H1 (cell line): Measurements from ENCODE around the gene NETO1. TPM values are rescaled to one million over a fixed set of nuclear protein-coding genes. Genes with fewer than 3 reads are reported as not detected.
A peak's percentile ranks its signal among the peaks of the same experiment; 100 is the strongest.

Experiments
- CTCF ChIA-PET: fragments of 300-600 bp; sonication (Branson Sonifier 250); formaldehyde crosslinking; loops from one replicate; lab custom pipeline; 2021; ENCODE audit not compliant: partially characterized antibody; lab: Charles Lee
- POLR2A ChIA-PET: fragments of 300-600 bp; sonication (Branson Sonifier 250); formaldehyde crosslinking; loops from one replicate; lab custom pipeline; 2021; ENCODE audit warnings: inconsistent platforms; ENCODE audit not compliant: partially characterized antibody; lab: Charles Lee
- DNase-seq, 2 experiments: peaks; one replicate each; pipeline versions ENCODE4 v3.0.0 to v3.0.0-alpha.2; 2010 to 2022; ENCODE audit warnings: low spot score in 2 of 2, low read depth in 1 of 2, mixed read lengths in 1 of 2
- FAIRE-seq: peaks from 2 replicates; lab custom pipeline; 2011; peaks lifted over from hg19 to GRCh38; lab: Jason Lieb, UNC
- H2AFZ ChIP-seq: 2 replicates; pipeline ENCODE4 v1.8.1; 2012; ENCODE audit warnings: low read length, inconsistent platforms
- H2AK5ac ChIP-seq: 2 replicates; pipeline ENCODE4 v1.6.1; 2013; ENCODE audit warnings: low read depth, low read length
- H2BK120ac ChIP-seq: replicated peaks from 2 replicates; pipeline ENCODE3; 2013; ENCODE audit warnings: low read depth, low read length, inconsistent platforms
- H2BK12ac ChIP-seq: 2 replicates; pipeline ENCODE4 v1.6.1; 2013; ENCODE audit warnings: low read depth, low read length
- H2BK15ac ChIP-seq: 2 replicates; pipeline ENCODE4 v1.6.1; 2013; ENCODE audit warnings: low read length
- H2BK20ac ChIP-seq: 2 replicates; pipeline ENCODE4 v1.6.1; 2013; ENCODE audit warnings: low read length
- H2BK5ac ChIP-seq: 2 replicates; pipeline ENCODE4 v1.6.1; 2013; ENCODE audit warnings: low read depth, low read length
- H3K14ac ChIP-seq: 2 replicates; pipeline ENCODE4 v1.6.1; 2013; ENCODE audit warnings: inconsistent platforms; ENCODE audit not compliant: insufficient read length
- H3K18ac ChIP-seq: 2 replicates; pipeline ENCODE4 v1.6.1; 2013; ENCODE audit warnings: low read length; ENCODE audit errors: extremely low read depth
- H3K23ac ChIP-seq: 2 replicates; pipeline ENCODE4 v1.6.1; 2013; ENCODE audit warnings: inconsistent platforms; ENCODE audit not compliant: insufficient read length
- H3K23me2 ChIP-seq: 2 replicates; pipeline ENCODE4 v1.6.1; 2013; ENCODE audit warnings: low read depth, low read length
- H3K27ac ChIP-seq: 2 replicates; pipeline ENCODE4 v1.6.1; 2011; ENCODE audit warnings: low read depth, low read length, inconsistent platforms
- H3K27me3 ChIP-seq, 4 experiments: replicated peaks in 1 of 4; 1 replicate in 1 of 4; 2 replicates in 3 of 4; pipeline versions ENCODE4 v1.6.1 to v1.8.1; 2011 to 2013; ENCODE audit warnings: low read length in 3 of 4, mild to moderate bottlenecking in 3 of 4, inconsistent platforms in 2 of 4, mixed read lengths in 2 of 4, moderate library complexity in 1 of 4; ENCODE audit not compliant: control insufficient read depth in 3 of 4, insufficient read depth in 3 of 4; ENCODE audit errors: extremely low read depth in 1 of 4
- H3K36me3 ChIP-seq, 4 experiments: 2 replicates each; pipeline versions ENCODE4 v1.6.1 to v1.8.1; 2011 to 2013; ENCODE audit warnings: mild to moderate bottlenecking in 4 of 4, low read length in 3 of 4, moderate library complexity in 2 of 4, control low read depth in 1 of 4, inconsistent platforms in 1 of 4; ENCODE audit not compliant: insufficient read depth in 4 of 4, control insufficient read depth in 2 of 4
- H3K4ac ChIP-seq: replicated peaks from 2 replicates; pipeline ENCODE3; 2013; ENCODE audit warnings: low read length, low read depth, mixed read lengths, inconsistent platforms; ENCODE audit not compliant: insufficient read length
- H3K4me1 ChIP-seq, 4 experiments: replicated peaks in 1 of 4; 1 replicate in 1 of 4; 2 replicates in 3 of 4; pipeline versions ENCODE4 v1.6.1 to v1.8.1; 2011 to 2013; ENCODE audit warnings: low read length in 3 of 4, inconsistent platforms in 2 of 4, mixed read lengths in 1 of 4; ENCODE audit not compliant: insufficient read depth in 4 of 4, control insufficient read depth in 3 of 4
- H3K4me2 ChIP-seq, 2 experiments: 2 replicates each; pipeline versions ENCODE4 v1.6.1 to v1.8.1; 2011 to 2013; ENCODE audit warnings: low read depth in 2 of 2, low read length in 2 of 2, control low read depth in 1 of 2, inconsistent platforms in 1 of 2, mild to moderate bottlenecking in 1 of 2; ENCODE audit not compliant: insufficient read depth in 1 of 2
- H3K4me3 ChIP-seq, 4 experiments: fragments of 200-600, 300-600 bp in 1 of 4; sonication (generic), shearing (Covaris generic), sonication (Bioruptor Twin) in 1 of 4; 2 replicates each; pipeline versions ENCODE4 v1.5.1 to v1.8.1; 2011 to 2016; ENCODE audit warnings: low read length in 4 of 4, low read depth in 3 of 4, control low read depth in 2 of 4, inconsistent platforms in 2 of 4, mild to moderate bottlenecking in 2 of 4, mixed read lengths in 1 of 4, moderate library complexity in 1 of 4; ENCODE audit not compliant: insufficient read depth in 2 of 4; ENCODE audit errors: extremely low read depth in 1 of 4
- H3K56ac ChIP-seq: replicated peaks from 2 replicates; pipeline ENCODE3; 2013; ENCODE audit warnings: low read depth, mild to moderate bottlenecking, mixed read lengths, low read length, inconsistent platforms; ENCODE audit not compliant: insufficient read length
- H3K79me1 ChIP-seq: 2 replicates; pipeline ENCODE4 v1.6.1; 2013; ENCODE audit warnings: low read depth, low read length, control low read depth
- H3K79me2 ChIP-seq, 2 experiments: 2 replicates each; pipeline versions ENCODE4 v1.6.1 to v1.8.1; 2012 to 2013; ENCODE audit warnings: low read length in 2 of 2, mild to moderate bottlenecking in 2 of 2, inconsistent platforms in 1 of 2; ENCODE audit not compliant: insufficient read depth in 2 of 2, control insufficient read depth in 1 of 2
- H3K9ac ChIP-seq, 4 experiments: replicated peaks in 1 of 4; 1 replicate in 1 of 4; 2 replicates in 3 of 4; pipeline versions ENCODE4 v1.6.1 to v1.8.1; 2011 to 2013; ENCODE audit warnings: low read depth in 3 of 4, low read length in 3 of 4, control low read depth in 2 of 4, mild to moderate bottlenecking in 2 of 4, moderate library complexity in 2 of 4, inconsistent platforms in 1 of 4; ENCODE audit errors: extremely low read depth in 1 of 4
- H3K9me3 ChIP-seq, 2 experiments: 2 replicates each; pipeline versions ENCODE4 v1.6.1 to v1.8.1; 2012 to 2013; ENCODE audit warnings: mild to moderate bottlenecking in 2 of 2, moderate library complexity in 2 of 2, control low read depth in 1 of 2, inconsistent platforms in 1 of 2, low read depth in 1 of 2, low read length in 1 of 2, mixed read lengths in 1 of 2; ENCODE audit not compliant: insufficient read depth in 2 of 2
- H4K20me1 ChIP-seq, 2 experiments: replicated peaks in 1 of 2; 2 replicates each; pipeline versions ENCODE3 to v1.8.1; 2011 to 2013; ENCODE audit warnings: inconsistent platforms in 2 of 2, low read length in 2 of 2, mild to moderate bottlenecking in 1 of 2; ENCODE audit not compliant: insufficient read depth in 2 of 2, control insufficient read depth in 1 of 2
- H4K5ac ChIP-seq: 2 replicates; pipeline ENCODE4 v1.6.1; 2013; ENCODE audit warnings: low read length, low read depth, mixed read lengths, inconsistent platforms; ENCODE audit not compliant: insufficient read length
- H4K8ac ChIP-seq: 2 replicates; pipeline ENCODE4 v1.8.0; 2013; ENCODE audit warnings: mild to moderate bottlenecking, moderate library complexity, low read length, inconsistent platforms; ENCODE audit not compliant: insufficient read depth; ENCODE audit errors: extremely low read depth
- H4K91ac ChIP-seq: replicated peaks from 2 replicates; pipeline ENCODE3; 2013; ENCODE audit warnings: low read length, mixed read lengths, inconsistent platforms; ENCODE audit not compliant: insufficient read length
- CREB1 ChIP-seq: IDR thresholded peaks from 2 replicates; pipeline ENCODE4 v1.6.1; 2012; ENCODE audit warnings: inconsistent platforms
- KDM4A ChIP-seq: IDR thresholded peaks from one replicate; pipeline ENCODE4 v1.7.1; 2012; ENCODE audit warnings: low read depth, mild to moderate bottlenecking, moderate library complexity, low read length, inconsistent platforms; ENCODE audit not compliant: severe bottlenecking
- RAD21 ChIP-seq, 2 experiments: IDR thresholded peaks in 1 of 2; conservative IDR thresholded peaks in 1 of 2; 2 replicates each; pipeline ENCODE4 v1.6.1; 2011; ENCODE audit warnings: low read depth in 2 of 2, low read length in 2 of 2, improper control_type of control experiment in 1 of 2, inconsistent platforms in 1 of 2, mild to moderate bottlenecking in 1 of 2, moderate library complexity in 1 of 2
- SAP30 ChIP-seq: fragments of 300-600 bp; sonication (generic); IDR thresholded peaks from 2 replicates; pipeline ENCODE4 v1.7.1; 2012; ENCODE audit warnings: low read length, moderate library complexity, mild to moderate bottlenecking, inconsistent platforms; ENCODE audit not compliant: insufficient read depth, insufficient replicate concordance
- SP1 ChIP-seq: IDR thresholded peaks from 2 replicates; pipeline ENCODE4 v1.6.1; 2011; ENCODE audit warnings: low read depth, low read length
- WGBS, 2 experiments: shearing (Covaris generic) in 1 of 2; methylation state at CpG; one replicate each; pipeline versions ENCODE4 v1.1.6 to v1.1.7; 2013 to 2015; ENCODE audit warnings: low lambda C conversion rate in 2 of 2, mixed read lengths in 2 of 2, inconsistent platforms in 1 of 2, low coverage in 1 of 2, missing lambda C conversion rate in 1 of 2; ENCODE audit not compliant: insufficient replicate concordance in 2 of 2, insufficient coverage in 1 of 2, insufficient read length in 1 of 2; ENCODE audit errors: extremely low coverage in 1 of 2, missing lambda C conversion rate in 1 of 2; 5-methylcytosine and 5-hydroxymethylcytosine counted together
- polyA plus RNA-seq, 7 experiments: library from polyadenylated mRNA; depleted of rRNA in 3 of 7; stranded (reverse) in 5 of 7; unstranded in 2 of 7; fragments of >200 nt in 5 of 7; fragments of 200-250 nt in 2 of 7; gene quantifications; 1 replicate in 5 of 7; 2 replicates in 1 of 7; 4 replicates in 1 of 7; pipeline versions ENCODE4 v1.2.1 to v1.2.3, GENCODE V29; 2011 to 2013; ENCODE audit warnings: missing spikeins in 2 of 7, mixed read lengths in 2 of 7
- total RNA-seq: library from RNA; stranded (reverse); fragmentation: NEBNext Ultra II Directional; extraction: Animal tissue kit (Norgen Biotek cat#: 25700); gene quantifications from 2 replicates; pipeline ENCODE4 v1.2.1, GENCODE V29; 2021
- TF ChIP-seq, protein P1 (sequence below), 3 experiments: IDR thresholded peaks; 1 replicate in 2 of 3; 2 replicates in 1 of 3; pipeline versions ENCODE4 v1.5.1 to v1.6.1; 2011; ENCODE audit warnings: low read length in 3 of 3, mild to moderate bottlenecking in 3 of 3, inconsistent platforms in 2 of 3, low read depth in 1 of 3, moderate library complexity in 1 of 3; ENCODE audit not compliant: insufficient read depth in 1 of 3; ENCODE audit errors: control extremely low read depth in 1 of 3
- TF ChIP-seq, protein P2 (sequence below): IDR thresholded peaks from 2 replicates; pipeline ENCODE4 v1.6.1; 2012; ENCODE audit warnings: inconsistent platforms

NETO1 gene
- total and polyA plus RNA-seq, 2 of the 8 experiments (the other 6 are each of a cell fraction or from before 2014, with no cell fraction given) = 3.0 to 19.3 TPM

DNA sequence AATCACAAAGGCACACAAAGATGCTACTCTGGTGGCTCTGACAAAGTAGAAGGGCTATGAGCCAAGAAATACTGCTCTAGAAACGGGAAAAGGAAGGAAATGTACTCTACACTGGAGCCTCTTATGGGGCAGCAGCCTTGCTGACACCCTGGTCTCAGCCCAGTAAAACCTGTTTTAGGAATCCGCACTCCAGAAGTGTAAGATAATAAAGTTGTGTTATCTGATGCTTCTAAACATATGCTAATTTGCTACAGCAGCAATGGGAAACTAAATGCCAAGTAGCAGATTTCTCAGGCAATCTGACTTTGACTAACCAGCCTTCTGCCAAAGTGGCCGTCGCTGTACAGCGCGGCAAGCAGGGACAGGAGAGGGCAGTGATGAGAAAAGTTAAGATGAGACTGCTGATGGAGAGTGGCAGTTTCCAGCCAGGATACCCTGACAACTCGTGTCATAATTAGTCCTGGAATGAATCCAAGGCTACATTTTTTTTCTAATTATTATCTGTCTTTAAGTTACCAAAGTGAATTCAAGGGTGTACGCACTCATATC, 99.0 kb downstream of the NETO1 start:
- Histone ChIP-seq H4K8ac (no peak overlapping the region), H3K23ac (no peak overlapping the region), H3K14ac (no peak overlapping the region), H3K36me3 (no peaks in the 10 kb centered on the region), H3K27me3 (no peaks in the 10 kb centered on the region), H4K20me1 (no peaks in the 10 kb centered on the region), H2BK120ac (no peak overlapping the region), H3K18ac (no peak overlapping the region), H3K4me1 (peaks cover 0 to 4% (median 0%) of the 10 kb centered on the region in 4 experiments; a peak in 1 of 7 replicates), H3K79me2 (no peaks in the 10 kb centered on the region), H3K9ac (no peak overlapping the region), H2AFZ (no peak overlapping the region), H4K5ac (no peak overlapping the region)
- DNase-seq = no peak
- no peak for FAIRE-seq
- CTCF ChIA-PET = no interaction called here
- TF ChIP-seq SP1 (no peak), SAP30 (no peak), CREB1 (no peak), RAD21 (IDR thresholded peaks at IDR 0.05 in 1 of 2, conservative IDR thresholded peaks at IDR 0.05 in 1 of 2; ENCODE audit: low read depth in 2 of 2, low read length in 2 of 2) (peak; percentile 37 to 51; a peak in 3 of 4 replicates), KDM4A (no peak)
- TF ChIP-seq, protein P1, sequence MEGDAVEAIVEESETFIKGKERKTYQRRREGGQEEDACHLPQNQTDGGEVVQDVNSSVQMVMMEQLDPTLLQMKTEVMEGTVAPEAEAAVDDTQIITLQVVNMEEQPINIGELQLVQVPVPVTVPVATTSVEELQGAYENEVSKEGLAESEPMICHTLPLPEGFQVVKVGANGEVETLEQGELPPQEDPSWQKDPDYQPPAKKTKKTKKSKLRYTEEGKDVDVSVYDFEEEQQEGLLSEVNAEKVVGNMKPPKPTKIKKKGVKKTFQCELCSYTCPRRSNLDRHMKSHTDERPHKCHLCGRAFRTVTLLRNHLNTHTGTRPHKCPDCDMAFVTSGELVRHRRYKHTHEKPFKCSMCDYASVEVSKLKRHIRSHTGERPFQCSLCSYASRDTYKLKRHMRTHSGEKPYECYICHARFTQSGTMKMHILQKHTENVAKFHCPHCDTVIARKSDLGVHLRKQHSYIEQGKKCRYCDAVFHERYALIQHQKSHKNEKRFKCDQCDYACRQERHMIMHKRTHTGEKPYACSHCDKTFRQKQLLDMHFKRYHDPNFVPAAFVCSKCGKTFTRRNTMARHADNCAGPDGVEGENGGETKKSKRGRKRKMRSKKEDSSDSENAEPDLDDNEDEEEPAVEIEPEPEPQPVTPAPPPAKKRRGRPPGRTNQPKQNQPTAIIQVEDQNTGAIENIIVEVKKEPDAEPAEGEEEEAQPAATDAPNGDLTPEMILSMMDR (IDR thresholded peaks at IDR 0.05; ENCODE audit: control extremely low read depth in 1 of 3, insufficient read depth in 1 of 3, low read depth in 1 of 3, low read length in 3 of 3) = peak; percentile 9 to 44 (median 42); a peak in 3 of 4 replicates
- TF ChIP-seq, protein P2, sequence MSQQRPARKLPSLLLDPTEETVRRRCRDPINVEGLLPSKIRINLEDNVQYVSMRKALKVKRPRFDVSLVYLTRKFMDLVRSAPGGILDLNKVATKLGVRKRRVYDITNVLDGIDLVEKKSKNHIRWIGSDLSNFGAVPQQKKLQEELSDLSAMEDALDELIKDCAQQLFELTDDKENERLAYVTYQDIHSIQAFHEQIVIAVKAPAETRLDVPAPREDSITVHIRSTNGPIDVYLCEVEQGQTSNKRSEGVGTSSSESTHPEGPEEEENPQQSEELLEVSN = no peak
- TF ChIP-seq, all 59 proteins: peak for 2
- Histone ChIP-seq H3K4me2 (no peak overlapping the region), H2BK20ac (no peak overlapping the region), H2AK5ac (no peak overlapping the region), H3K4ac (no peak overlapping the region), H3K56ac (no peak overlapping the region), H3K79me1 (no peaks in the 10 kb centered on the region), H3K4me3 (no peak overlapping the region), H3K27ac (no peak overlapping the region), H2BK5ac (no peak overlapping the region), H4K91ac (no peak overlapping the region), H2BK15ac (no peak overlapping the region), H3K23me2 (no peaks in the 10 kb centered on the region), H3K9me3 (no peaks in the 10 kb centered on the region), H2BK12ac (no peak overlapping the region)
- POLR2A ChIA-PET = no interaction called here
- 85% methylated on average over 8 of the region's 8 CpGs; no CpG with 5 or more reads in 1 of the 2 experiments for WGBS, 2 experiments
